HG03135 (cell line): Measurements from ENCODE around the gene GAS7.
"Not testable (repeated sequence)": the region's sequence is repeated elsewhere in the genome, so short reads cannot be mapped to it uniquely, and the experiment has no call there.

ENCODE experiments used
- ATAC-seq: cut with Tn5 transposase; IDR thresholded peaks from one replicate; pipeline ENCODE4 v1.9.1; 2021; ENCODE audit warnings: mild to moderate bottlenecking, moderate library complexity; ENCODE audit not compliant: unreplicated experiment

The GAS7 gene

GRCh38 chr17:10077561-10078299 lies 120.7 kb downstream of the GAS7 start:
- ATAC-seq = no peak

DNA sequence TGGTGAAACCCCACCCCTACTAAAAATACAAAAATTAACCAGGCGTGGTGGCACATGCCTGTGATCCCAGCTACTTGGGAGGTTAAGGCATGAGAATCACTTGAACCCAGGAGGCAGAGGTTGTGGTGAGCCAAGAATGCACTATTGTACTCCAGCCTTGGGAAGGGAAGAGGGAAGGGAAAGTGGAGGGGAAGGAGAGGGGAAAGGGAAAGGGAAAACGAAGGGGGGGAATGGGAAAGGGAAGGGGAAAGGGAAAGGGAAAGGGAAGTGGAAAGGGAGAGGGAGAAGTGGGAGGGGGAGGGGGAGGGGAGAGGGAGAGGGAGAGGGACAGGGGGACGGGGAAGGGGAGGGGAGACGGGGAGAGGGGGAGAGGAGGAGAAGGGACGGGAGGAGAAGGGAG lies 122.5 kb downstream of the GAS7 start:
- no peak for ATAC-seq

DNA sequence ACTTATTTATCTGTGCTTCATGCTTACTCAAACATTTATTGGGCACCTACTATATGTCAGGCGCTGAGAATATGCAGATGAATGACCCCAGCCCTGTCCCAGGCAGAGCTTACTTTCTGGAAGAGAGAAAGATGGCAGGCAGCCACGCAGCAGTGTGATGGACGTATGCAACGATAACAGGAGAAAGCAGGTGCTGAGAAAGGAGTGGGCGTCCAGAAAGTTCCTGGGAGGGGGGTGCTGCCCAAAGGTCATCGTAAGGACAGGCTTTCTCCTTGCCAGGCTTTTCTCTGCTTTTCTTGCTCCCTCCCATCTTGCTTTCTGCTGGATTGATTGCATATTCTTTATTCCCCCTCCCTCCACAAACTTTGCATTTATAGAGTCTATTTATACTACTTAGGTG lies 124.5 kb downstream of the GAS7 start:
- ATAC-seq = no peak

DNA sequence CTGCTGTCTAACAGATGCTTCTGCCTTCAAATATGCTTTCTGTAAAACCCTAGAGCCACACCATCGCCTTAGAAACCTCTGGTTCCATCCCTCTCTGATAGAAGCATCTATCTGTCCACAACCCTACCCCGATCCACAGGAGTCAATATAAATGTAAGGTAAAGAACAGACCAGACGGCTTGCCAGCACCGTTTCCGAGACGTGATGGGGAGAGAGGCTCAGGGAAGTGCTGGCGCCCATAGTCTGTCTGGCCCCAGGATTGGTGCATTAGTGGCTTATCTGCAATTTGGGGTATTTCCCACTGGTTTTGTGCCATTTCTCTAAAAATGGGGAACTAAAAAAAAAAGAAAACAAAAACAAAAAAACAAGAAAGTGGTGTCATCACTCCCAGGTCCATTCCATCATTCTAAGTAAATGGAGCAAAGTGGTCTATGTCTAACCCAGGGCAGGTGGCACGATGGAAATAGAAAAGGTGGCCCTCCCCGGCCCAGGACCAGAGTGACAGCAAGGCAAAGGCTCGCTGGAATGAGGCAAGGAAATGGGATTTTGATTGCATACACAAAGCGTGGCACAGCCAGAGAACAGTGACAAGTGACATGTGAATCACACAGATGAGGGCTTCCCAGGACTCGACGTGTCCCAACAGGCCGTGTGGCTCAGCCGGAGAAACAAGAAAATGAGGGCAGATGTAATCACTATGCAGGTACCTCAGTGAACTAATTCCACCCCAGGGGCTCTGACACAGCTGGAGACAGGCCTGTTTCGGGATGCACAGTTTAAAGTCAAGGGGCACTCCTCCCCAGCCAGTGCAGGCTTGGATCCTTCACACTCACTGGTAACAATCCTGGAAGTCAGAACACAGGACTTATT lies 125.6 kb downstream of the GAS7 start:
- no peak for ATAC-seq

- ATAC-seq = no peak
Measured at GRCh38 chr17:10072086-10072485, 126.3 kb downstream of the GAS7 start.

DNA sequence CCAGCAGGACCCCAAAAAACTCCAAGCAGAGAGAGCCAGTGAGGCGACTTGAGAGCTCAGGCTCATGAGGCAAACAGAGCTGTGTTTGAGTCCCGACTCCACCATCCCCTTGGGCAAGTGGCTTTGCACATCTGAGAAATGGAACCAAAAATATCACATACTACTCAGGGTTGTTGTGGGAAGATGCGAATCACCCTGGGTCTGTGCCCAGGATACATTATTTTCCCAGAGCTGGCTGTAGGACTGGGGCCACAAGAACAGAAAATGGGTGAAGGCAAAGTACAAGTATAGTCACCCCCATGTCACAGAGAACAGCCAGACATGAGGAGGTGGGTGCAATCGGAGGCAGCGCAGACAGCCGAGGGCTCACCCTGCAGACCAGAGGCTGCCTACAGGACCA lies 127.3 kb downstream of the GAS7 start:
- ATAC-seq = no peak

DNA sequence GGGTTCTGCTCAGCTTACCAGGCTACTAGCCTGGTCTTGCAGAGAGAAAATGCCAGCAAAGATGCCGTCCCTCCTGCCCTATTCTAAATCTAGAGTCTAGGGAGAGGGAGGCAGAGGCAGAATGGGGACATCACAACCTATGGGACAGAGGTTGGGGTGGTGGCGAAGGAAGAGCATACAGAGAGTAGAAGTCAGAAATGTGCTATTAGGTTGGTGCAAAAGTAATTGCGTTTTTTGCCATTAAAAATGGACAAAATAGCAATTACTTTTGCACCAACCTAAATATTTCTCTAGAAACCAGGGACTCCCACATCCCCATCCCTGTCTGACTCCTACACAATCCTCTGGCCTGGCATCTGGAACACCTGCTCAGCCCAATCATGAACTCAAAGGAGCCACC lies 127.7 kb downstream of the GAS7 start:
- ATAC-seq = no peak

- no peak for ATAC-seq
Measured at GRCh38 chr17:10069301-10069700, 129.1 kb downstream of the GAS7 start.

- ATAC-seq = no peak
Measured at GRCh38 chr17:10067446-10068143, 130.8 kb downstream of the GAS7 start.

DNA sequence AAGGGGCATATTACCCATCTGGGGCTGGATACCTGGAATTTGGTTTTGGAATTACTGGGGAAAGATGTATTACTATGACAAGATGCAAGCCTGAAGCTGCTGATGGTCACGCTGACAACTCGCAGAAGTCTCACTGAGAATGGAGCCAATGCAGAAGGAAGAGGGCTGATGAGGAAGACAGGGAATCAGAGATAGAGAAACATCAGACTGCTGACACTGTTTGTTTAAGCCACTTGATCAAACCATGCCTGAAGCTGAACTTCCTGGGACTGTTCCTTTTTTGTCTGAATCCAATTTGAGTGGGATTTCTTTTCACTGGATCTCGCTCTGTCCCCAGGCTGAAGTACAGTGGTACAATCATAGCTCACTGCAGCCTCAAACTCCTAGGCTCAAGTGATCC lies 133.9 kb downstream of the GAS7 start:
- no peak for ATAC-seq

DNA sequence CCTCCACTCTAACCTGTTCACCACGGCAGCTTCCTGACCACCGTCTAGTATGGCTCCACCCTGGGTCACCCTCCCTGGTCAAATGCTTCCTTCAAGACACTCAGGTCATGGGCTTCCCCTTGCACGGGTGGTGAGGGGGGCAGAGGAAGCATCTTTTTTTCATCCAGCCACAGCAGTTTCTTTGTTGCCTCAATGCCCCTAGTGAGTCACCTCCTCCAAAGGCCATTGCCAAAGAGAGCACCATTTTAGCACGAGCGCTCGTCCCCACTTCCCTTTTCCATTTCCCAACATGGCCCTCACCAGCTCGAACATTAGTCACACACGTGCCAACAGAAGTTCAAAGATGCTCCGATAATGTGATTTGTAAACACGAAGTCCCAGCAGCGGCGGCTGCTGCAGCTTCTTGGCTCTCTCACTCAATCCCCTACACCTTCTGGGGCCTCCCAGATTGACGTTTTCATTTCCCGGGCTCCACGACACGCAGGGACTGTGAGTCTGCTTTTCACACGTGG lies 134.6 kb downstream of the GAS7 start:
- ATAC-seq = no peak

DNA sequence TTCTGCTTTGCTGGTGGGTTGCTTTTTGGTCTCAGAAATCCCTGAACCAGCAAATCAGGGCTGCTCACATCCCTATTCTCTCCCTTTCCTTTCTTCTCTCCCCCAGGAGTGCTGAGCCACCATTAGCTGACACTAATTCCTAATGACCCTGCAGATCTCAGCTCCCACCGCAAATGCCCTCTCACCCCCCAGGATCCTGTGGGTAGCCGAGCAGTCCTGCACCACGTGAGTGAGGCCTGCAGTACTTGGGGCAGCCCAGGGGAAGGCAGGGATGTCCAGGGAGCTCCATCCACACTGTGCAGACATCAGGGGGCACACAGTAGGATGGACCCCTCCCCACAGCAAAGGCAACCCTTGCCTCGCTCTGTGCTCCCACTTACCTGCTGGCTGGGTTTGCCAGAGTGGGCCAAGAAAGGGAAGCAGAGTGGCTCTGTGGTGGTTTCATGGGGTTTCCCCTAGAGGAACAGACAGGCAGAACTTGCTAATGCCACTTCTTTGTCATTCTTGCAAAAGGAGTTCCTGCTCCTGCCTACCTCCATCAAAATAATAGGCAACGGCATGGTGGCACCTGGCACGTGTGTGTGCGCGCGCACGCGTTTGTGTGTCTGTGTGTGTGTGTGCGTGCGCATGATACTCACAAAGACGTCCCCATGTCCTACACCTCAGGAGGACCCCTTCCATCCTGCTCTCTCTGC lies 135.6 kb downstream of the GAS7 start:
- ATAC-seq = no peak

DNA sequence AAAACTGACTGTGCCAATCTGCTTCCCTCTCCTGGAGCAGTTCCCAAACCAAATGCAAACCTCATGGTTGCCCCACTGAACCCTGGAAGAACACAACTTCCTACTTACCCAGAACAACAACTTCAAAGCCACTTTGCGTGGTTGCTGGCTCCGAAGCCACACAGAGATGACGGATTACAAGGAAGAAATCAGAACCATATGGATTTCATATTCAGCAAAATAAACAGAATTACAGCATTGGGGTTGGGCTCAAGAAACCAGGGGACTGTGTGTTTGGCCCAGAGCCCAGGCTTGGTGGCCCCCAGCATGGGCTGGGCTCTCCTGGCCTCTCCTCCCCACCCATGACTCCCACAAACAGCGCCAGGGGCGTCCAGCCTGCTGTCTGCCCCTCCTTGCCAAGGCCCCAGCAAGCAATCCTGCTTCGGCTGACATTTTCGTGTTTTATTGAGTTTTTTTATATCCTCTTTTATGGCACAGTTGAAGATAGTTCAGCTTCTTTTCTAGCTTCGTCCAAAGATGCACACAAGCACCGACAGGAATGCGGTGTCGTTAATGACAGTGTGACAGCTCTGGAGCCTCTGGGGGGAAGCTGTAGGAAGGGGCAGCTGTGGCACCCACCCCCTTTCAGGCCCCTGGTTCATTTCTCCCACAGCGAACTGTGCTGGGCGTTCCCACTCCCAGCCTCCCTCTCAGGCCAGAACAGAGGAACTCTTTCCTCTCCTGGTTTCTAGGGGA lies 137.1 kb downstream of the GAS7 start:
- ATAC-seq = no peak

- no peak for ATAC-seq
Measured at GRCh38 chr17:10060526-10060925, 137.9 kb downstream of the GAS7 start.

DNA sequence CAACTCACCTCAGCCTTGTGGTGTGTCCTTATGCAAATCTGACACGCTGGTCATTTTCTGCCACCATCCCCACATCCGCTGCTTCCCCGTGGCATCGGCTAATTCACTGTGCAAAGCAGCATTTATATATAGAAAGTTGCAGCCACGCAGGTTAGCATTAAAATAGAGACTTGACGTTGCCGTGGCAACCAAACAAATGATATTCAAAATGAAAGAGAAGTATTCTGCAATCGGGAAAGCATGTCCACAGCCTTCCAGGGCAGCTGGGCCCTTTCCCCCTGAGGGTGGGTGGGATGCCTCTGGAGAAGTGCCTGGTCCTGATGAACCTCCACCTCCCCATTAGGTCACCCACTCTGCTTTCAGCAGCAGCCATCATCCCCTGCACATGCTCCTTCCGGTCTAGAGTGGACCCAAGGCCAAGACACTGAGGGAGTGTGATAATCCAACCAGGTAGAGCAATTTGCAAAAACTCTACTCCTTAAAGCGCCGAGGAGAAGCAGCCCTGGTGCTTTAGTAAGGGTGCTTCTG lies 138.7 kb downstream of the GAS7 start:
- peak; percentile 85 for ATAC-seq

DNA sequence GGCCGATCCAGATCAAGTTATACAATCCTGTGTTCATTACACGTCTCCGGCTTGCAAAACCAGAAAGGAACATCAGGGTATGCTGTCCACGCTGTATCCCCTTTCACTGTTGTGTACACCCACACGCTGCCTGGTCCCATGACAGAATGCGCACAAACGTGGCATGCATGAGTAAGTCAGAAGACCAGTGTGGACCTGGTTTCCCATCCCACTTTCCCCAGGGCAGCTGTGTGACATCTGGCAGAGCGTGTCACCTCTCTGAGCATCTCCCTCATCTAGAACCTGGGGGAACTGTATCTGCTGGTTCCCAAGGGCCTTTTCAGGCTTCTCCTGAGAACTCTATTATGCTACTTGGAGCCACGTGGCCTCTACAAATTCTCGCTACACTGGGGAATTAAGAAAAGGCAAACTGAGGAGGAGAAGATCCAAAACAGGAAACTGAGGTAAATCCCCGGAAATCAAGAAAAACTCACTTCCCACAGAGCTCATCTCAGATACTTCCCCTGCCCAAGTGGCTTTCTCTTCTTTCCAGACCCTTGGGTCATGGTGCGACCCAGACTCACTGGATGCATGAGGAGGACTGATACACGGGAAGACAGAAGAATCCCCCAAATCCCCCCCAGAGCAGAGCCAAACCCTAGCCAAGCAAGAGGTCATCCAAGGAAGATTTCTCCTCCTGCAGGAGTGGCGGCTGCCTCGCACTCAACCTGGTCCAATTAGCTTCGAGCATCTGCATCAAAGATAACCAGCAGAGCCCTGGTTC lies 139.3 kb downstream of the GAS7 start:
- ATAC-seq = peak; percentile 13

DNA sequence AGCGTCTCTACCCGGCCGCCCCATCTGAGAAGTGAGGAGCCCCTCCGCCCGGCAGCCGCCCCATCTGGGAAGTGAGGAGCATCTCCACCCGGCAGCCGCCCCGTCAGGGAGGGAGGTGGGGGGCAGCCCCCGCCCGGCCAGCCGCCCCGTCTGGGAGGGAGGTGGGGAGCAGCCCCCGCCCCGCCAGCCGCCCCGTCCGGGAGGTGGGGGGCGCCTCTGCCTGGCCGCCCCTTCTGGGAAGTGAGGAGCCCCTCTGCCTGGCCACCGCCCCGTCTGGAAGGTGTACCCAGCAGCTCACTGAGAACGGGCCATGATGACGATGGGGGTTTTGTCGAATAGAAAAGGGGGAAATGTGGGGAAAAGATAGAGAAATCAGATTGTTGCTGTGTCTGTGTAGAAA lies 140.9 kb downstream of the GAS7 start:
- ATAC-seq = not testable (repeated sequence)

DNA sequence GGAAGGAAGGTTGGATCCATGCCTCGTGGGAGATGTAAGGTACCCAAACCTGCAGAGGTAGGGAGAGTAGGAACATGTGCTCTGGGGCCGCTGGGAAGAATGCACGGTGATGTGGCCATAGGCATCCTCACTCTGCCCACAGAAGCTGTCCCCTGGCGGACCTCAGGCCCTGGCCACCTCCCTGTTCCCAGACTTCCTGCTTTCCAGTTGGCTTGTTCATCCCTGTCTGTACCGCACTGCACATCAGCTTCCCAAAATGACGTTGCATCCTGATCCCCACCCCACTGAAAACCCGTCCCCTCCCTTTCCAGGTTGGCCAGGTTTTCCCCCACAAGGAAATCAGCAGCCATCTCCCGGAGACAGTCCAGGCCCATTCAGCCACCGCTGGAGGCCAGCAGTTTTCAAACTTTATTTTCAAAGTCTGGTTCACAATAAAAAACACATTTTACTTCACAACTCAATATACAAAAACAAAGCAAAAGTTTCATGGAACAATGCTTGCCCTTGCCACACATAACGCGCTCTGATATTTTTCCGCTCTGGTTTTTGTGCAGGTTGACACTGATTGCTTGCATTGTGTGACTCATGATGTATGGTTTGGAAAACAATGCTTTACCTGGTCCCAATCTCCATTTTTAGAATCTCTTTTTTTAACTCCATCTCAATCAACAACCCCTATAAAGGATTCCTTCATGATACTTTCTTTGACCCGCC lies 143.0 kb downstream of the GAS7 start:
- no peak for ATAC-seq
